Neural progenitor cell (in vitro differentiated cells): ENCODE measurements around the gene TSPAN32. TPM values are rescaled to one million over a fixed set of nuclear protein-coding genes. Genes with fewer than 3 reads are reported as not detected.

Experiments used
- DNase-seq: peaks from one replicate; pipeline ENCODE4 v3.0.0-alpha.2; 2016; ENCODE audit warnings: low spot score
- H2AFZ ChIP-seq: fragments of 200-600 bp; sonication (generic); replicated peaks from 2 replicates; pipeline ENCODE4 v1.6.1; 2016; ENCODE audit warnings: antibody characterized with exemption
- H3F3A ChIP-seq: fragments of 200-600 bp; sonication (generic); 2 replicates; pipeline ENCODE4 v1.6.1; 2016; ENCODE audit warnings: antibody characterized with exemption, low read depth
- H3K27ac ChIP-seq: fragments of 200-600 bp; sonication (generic); 2 replicates; pipeline ENCODE4 v1.5.1; 2016; ENCODE audit warnings: mild to moderate bottlenecking
- H3K27me3 ChIP-seq: fragments of 200-600 bp; sonication (generic); 2 replicates; pipeline ENCODE4 v1.6.1; 2016; ENCODE audit warnings: mild to moderate bottlenecking, moderate library complexity
- H3K36me3 ChIP-seq: fragments of 200-600 bp; sonication (generic); 2 replicates; pipeline ENCODE4 v1.5.1; 2016
- H3K4me1 ChIP-seq: fragments of 200-600 bp; sonication (generic); 2 replicates; pipeline ENCODE4 v1.6.1; 2016; ENCODE audit warnings: mixed run types
- H3K4me2 ChIP-seq: fragments of 200-600 bp; sonication (generic); 2 replicates; pipeline ENCODE4 v1.6.1; 2016
- H3K4me3 ChIP-seq: fragments of 200-600 bp; sonication (generic); 2 replicates; pipeline ENCODE4 v1.5.1; 2016
- H3K79me2 ChIP-seq: fragments of 200-600 bp; sonication (generic); 2 replicates; pipeline ENCODE4 v1.6.1; 2016; ENCODE audit warnings: low read depth
- H3K9ac ChIP-seq: fragments of 200-600 bp; sonication (generic); 2 replicates; pipeline ENCODE4 v1.6.1; 2016
- H3K9me3 ChIP-seq: fragments of 200-600 bp; sonication (generic); 2 replicates; pipeline ENCODE4 v1.5.1; 2016; ENCODE audit warnings: low read depth
- H4K20me1 ChIP-seq: fragments of 200-600 bp; sonication (generic); 2 replicates; pipeline ENCODE4 v1.6.1; 2016; ENCODE audit warnings: low read depth
- H3K27ac Mint-ChIP-seq: 3 replicates; pipeline ENCODE4 v1.8.0; 2021; ENCODE audit warnings: mixed read lengths
- H3K27me3 Mint-ChIP-seq: 2 replicates; pipeline ENCODE4 v1.8.0; 2022; ENCODE audit warnings: low read depth, mild to moderate bottlenecking, inconsistent platforms, moderate library complexity, mixed read lengths; ENCODE audit not compliant: insufficient read depth
- H3K36me3 Mint-ChIP-seq: 3 replicates; pipeline ENCODE4 v1.8.0; 2021; ENCODE audit warnings: mixed read lengths
- H3K4me1 Mint-ChIP-seq: 3 replicates; pipeline ENCODE4 v1.8.0; 2021; ENCODE audit warnings: mixed read lengths
- H3K4me3 Mint-ChIP-seq: 3 replicates; pipeline ENCODE4 v1.8.0; 2021; ENCODE audit warnings: mild to moderate bottlenecking, moderate library complexity, mixed read lengths
- H3K9me3 Mint-ChIP-seq: 3 replicates; pipeline ENCODE4 v1.8.0; 2020; ENCODE audit warnings: mixed read lengths
- CTCF ChIP-seq: fragments of 200-600 bp; sonication (generic); IDR thresholded peaks from 2 replicates; pipeline ENCODE4 v1.5.1; 2017; ENCODE audit warnings: antibody characterized with exemption, mild to moderate bottlenecking
- EZH2 ChIP-seq: fragments of 200-600 bp; sonication (generic); IDR thresholded peaks from 2 replicates; pipeline ENCODE4 v1.6.1; 2017; ENCODE audit warnings: antibody characterized with exemption, mild to moderate bottlenecking, moderate library complexity
- EZH2phosphoT487 ChIP-seq: fragments of 200-600 bp; sonication (generic); IDR thresholded peaks from 2 replicates; pipeline ENCODE4 v1.6.1; 2017; ENCODE audit warnings: antibody characterized with exemption
- total RNA-seq: library from RNA; depleted of rRNA; stranded (reverse); fragments of >200 nt; gene quantifications from 2 replicates; pipeline ENCODE4 v1.2.3, GENCODE V29; 2015; ENCODE audit warnings: low replicate concordance

Gene TSPAN32
- total RNA-seq, 1 donor from 2014 or later, result not detected

GRCh38 chr11:2325123-2325522, 23.3 kb downstream of the TSPAN32 start:
- Mint-ChIP-seq H3K36me3 (no peaks in the 10 kb centered on the region), H3K27ac (no peak overlapping the region), H3K4me3 (no peak overlapping the region), H3K27me3 (peaks cover 5% of the 10 kb centered on the region), H3K9me3 (peaks cover 17% of the 10 kb centered on the region), H3K4me1 (peaks cover 23% of the 10 kb centered on the region)
- H3K4me1 ChIP-seq, result peaks cover 32% of the 10 kb centered on the region
- H3K27me3 ChIP-seq, result no peaks in the 10 kb centered on the region
- H3K9ac ChIP-seq, result no peak overlapping the region
- H2AFZ ChIP-seq, result no peak overlapping the region
- H3K79me2 ChIP-seq, result no peaks in the 10 kb centered on the region
- no peak for DNase-seq
- peaks cover 30% of the 10 kb centered on the region for H3F3A ChIP-seq
- no peak overlapping the region for H3K4me2 ChIP-seq
- no peaks in the 10 kb centered on the region for H3K36me3 ChIP-seq
- no peaks in the 10 kb centered on the region for H4K20me1 ChIP-seq
- no peaks in the 10 kb centered on the region for H3K9me3 ChIP-seq
- TF ChIP-seq EZH2phosphoT487 (no peak), EZH2 (no peak), CTCF (no peak)
- H3K27ac ChIP-seq, result no peak overlapping the region
- H3K4me3 ChIP-seq, result no peak overlapping the region

DNA sequence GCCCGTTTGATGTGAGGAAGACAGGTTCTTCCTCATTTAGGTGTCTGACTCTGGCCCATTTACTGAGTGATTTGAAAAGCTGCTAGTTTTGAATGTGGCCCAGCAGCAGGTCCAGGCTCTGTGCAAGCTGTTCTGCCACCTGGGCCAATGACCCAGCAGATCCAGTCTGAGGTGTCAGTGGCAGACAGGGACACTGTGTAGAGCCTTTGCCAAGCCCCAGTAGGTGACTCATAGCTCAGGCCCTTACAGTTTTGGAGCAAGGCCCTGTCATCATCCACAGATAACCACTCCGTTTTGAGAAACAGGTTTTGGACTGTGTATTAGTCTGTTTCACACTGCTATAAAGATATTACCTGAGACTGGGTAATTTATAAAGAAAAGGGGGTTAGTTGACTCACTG, 23.9 kb downstream of the TSPAN32 start:
- no peaks in the 10 kb centered on the region for H4K20me1 ChIP-seq

DNA sequence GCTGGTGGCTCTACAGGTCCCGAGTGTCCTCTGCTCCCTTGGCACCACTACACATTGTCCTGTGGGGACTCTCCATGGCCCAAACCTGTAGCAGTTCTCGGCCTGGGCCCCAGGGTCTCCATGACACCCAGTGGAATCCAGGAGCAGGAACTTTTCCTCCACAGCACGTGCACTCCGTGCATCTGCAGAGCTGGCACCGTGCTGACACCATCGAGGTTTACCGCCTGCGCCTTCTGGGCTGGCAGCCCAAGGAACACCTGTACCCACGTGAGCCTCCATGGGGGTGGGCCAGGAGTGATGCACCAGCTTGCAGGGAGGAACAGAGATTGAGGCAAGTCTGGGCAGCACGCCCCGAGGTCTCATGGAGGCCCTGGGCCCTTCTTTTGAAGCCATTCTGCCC, 25.2 kb downstream of the TSPAN32 start:
- Histone ChIP-seq H3F3A (peaks cover 32% of the 10 kb centered on the region), H3K36me3 (no peaks in the 10 kb centered on the region), H3K4me2 (no peak overlapping the region), H3K4me3 (no peak overlapping the region), H4K20me1 (no peaks in the 10 kb centered on the region), H3K27me3 (no peaks in the 10 kb centered on the region), H3K9me3 (peaks cover 10% of the 10 kb centered on the region), H2AFZ (no peak overlapping the region), H3K79me2 (no peaks in the 10 kb centered on the region), H3K9ac (no peak overlapping the region), H3K27ac (no peak overlapping the region), H3K4me1 (peaks cover 32% of the 10 kb centered on the region)
- DNase-seq, result no peak
- TF ChIP-seq EZH2, result no peak
- no peak for TF ChIP-seq CTCF
- no peak for TF ChIP-seq EZH2phosphoT487
- Mint-ChIP-seq H3K4me3 (no peak overlapping the region), H3K36me3 (no peaks in the 10 kb centered on the region), H3K27ac (no peak overlapping the region), H3K27me3 (peaks cover 9% of the 10 kb centered on the region), H3K9me3 (peaks cover 28% of the 10 kb centered on the region), H3K4me1 (peaks cover 23% of the 10 kb centered on the region)

More for the DNA sequence above, 23.9 kb downstream of the TSPAN32 start:
- peaks cover 32% of the 10 kb centered on the region for H3K4me1 ChIP-seq
- H3K27ac Mint-ChIP-seq, result no peak overlapping the region
- peaks cover 7% of the 10 kb centered on the region for H3K27me3 Mint-ChIP-seq
- no peaks in the 10 kb centered on the region for H3K36me3 ChIP-seq
- no peak for DNase-seq
- peaks cover 4% of the 10 kb centered on the region for H3K9me3 ChIP-seq
- no peak overlapping the region for H2AFZ ChIP-seq
- no peak overlapping the region for H3K4me3 ChIP-seq
- no peaks in the 10 kb centered on the region for H3K79me2 ChIP-seq
- no peak overlapping the region for H3K4me3 Mint-ChIP-seq
- no peak overlapping the region for H3K27ac ChIP-seq
- H3K9ac ChIP-seq, result no peak overlapping the region
- no peaks in the 10 kb centered on the region for H3K27me3 ChIP-seq
- H3K4me1 Mint-ChIP-seq, result peaks cover 23% of the 10 kb centered on the region
- no peak overlapping the region for H3K4me2 ChIP-seq
- no peaks in the 10 kb centered on the region for H3K36me3 Mint-ChIP-seq
- H3K9me3 Mint-ChIP-seq, result peaks cover 22% of the 10 kb centered on the region
- TF ChIP-seq CTCF (no peak), EZH2phosphoT487 (no peak), EZH2 (no peak)
- peaks cover 32% of the 10 kb centered on the region for H3F3A ChIP-seq
